Endometrial microvascular endothelial cells (primary cell): ENCODE results near the gene GEMIN5. TPM values are rescaled to one million over a fixed set of nuclear protein-coding genes. Genes with fewer than 3 reads are reported as not detected.

Experiments used
- in situ Hi-C: cut with HindIII; loops from 2 replicates; pipeline ENCODE4 v1.10.0; 2017; ENCODE audit warnings: low sequenced_read_pairs, low pct_unique_long_range_greater_than_20kb; ENCODE audit errors: inconsistent ontology term
- total RNA-seq: library from RNA; depleted of rRNA; stranded (reverse); fragments of >200 nt; gene quantifications from one replicate; pipeline ENCODE4 v1.2.3, GENCODE V29; 2015; ENCODE audit errors: inconsistent ontology term

GEMIN5 gene
- total RNA-seq, 1 donor from 2014 or later = 40.1 TPM

DNA sequence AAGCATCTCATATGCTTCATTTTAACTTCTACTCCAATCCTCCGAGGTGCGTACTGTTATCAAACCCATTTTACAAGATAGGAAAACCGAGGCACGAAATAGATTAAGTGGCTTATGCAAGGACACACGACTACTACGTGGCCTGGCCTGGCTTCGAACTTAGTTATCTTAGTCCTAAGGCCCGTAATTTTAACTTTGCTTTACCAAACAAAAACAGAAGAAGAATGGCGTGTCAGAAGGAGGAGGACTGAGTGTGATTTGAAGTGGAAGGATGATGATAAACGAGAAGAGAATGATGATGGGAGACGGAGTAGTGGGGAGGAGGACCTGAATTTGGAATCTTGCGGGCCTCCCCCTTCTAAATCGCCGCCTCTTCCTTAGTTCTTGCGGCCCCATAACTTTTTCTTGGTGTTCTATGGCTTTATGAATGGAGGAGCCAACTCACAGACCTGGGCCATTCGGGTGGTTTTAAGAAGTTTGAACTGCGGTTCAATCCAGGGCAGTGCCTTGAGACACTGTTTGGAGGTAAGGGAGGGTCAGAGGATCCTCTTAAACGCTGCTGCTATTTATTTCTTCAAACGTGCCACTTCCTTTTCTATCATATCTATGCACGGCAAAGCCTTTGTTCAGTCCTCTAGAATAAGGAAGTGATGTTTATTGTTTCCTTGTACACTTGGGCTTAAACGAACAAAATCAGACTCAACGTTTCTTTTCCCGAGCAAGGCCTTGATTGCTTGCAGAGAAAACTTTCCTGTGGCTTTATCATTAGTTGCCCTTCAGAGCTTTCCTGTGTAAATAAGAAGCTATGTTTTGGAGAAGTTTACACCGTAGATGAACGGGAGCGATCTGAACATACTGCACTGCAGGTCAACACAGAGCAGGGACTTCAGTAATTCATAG lies 78.8 kb downstream of the GEMIN5 start:
- in situ Hi-C loops = no loop called here

- in situ Hi-C loops = no loop called here
These were observed 79.6 kb downstream of the GEMIN5 start, which contains the start of gene CNOT8 for GRCh38 chr5:154858297-154858971. Gene CNOT8, plus strand, starts transcription at chr5:154858627. Its CDS starts 4,652 bp downstream, at chr5:154863279.

- in situ Hi-C loops = no loop called here
These were observed 80.3 kb downstream of the GEMIN5 start for GRCh38 chr5:154857530-154858296.

DNA sequence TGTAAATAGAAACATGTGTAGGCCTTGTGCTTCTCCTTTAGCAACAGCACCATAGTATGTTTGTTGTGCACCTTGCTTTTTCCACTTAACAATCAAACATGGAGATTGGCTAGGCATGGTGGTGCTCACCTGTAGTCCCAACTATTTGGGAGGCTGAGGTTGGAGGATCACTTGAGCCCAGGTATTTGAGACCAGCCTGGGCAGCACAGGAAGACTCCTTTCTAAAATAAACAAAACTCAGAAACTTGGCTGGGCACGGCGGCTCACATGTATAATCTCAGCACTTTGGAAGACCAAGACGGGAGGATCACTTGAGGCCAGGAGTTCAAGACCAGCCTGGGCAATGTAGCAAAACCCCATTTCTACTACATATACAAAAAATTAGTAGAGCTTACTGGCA lies 86.7 kb downstream of the GEMIN5 start:
- in situ Hi-C loops = no loop called here

- in situ Hi-C loops = no loop called here
These were observed 87.6 kb downstream of the GEMIN5 start, which contains the start of gene FAXDC2 for GRCh38 chr5:154850255-154851062. Gene FAXDC2, minus strand, starts transcription at chr5:154850603. Its CDS starts 12,425 bp downstream, at chr5:154838178.

- in situ Hi-C loops = no loop called here
These were observed 88.2 kb downstream of the GEMIN5 start for GRCh38 chr5:154849791-154850201.

GRCh38 chr5:154849264-154849785 lies 88.7 kb downstream of the GEMIN5 start:
- in situ Hi-C loops = no loop called here

DNA sequence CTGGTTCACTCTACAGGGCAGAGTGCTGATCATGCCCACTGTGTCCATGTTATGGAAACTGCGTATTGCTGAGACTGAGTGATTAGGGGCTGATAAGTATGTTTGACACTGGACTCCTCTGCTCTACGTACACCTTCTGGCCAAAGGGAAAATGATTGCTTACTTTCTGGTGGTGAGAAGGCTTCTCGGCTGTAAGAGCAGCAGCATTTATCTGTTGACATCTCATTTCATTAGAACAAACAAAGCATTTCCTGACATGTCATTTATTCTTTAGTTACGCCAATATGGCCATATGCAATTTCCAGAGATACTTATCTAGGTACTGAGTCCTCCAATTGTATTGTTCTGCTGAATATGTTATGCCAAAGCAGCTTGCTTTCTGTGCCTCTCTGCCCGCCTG lies 93.2 kb downstream of the GEMIN5 start:
- in situ Hi-C loops = no loop called here

DNA sequence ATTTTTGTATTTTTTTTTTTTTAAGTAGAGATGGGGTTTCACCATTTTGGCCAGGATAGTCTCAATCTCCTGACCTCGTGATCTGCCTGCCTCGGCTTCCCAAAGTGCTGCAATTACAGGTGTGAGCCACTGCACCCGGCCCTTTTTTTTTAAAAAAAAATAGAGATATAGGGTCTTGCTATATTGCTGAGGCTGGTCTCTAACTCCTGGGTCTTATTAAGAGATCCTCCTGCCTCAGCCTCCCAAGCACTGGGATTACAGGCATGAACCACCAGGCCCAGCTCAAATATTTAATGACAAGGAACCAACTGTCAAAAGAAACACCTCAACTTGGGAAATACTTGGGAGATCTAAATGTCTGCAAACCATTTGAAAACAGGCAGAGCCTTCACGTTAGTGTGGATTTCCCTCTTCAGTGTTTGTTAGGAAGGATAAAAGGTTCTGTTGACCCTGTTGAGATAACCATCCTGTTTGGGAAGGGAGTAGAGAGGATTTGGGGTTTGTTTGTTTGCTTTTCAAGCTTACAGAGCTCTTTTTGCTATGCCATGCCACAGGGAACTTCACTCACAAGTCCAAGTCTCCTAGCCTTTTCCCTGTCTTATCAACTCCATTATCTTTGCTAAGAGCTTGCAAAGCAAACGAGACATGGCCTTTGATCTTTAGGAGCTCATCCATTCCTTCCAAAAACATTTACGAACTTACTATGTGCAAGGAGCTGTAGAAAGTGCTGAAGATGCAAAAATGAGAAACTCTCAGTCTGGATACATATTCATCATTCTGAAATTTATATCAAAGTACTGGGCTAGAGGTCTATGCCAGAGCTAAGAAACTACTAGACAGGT lies 95.1 kb downstream of the GEMIN5 start:
- in situ Hi-C loops = no loop called here

- in situ Hi-C loops = no loop called here
These were observed 96.7 kb downstream of the GEMIN5 start for GRCh38 chr5:154841273-154841661.

GRCh38 chr5:154840435-154841272 lies 97.4 kb downstream of the GEMIN5 start:
- in situ Hi-C loops = no loop called here

Other genes with a start within 250 kb of the GEMIN5 start
- gene LARP1, start 182.8 kb downstream of the GEMIN5 start, total RNA-seq = 106 TPM
- 3.3 TPM for gene FAXDC2, start 87.6 kb downstream of the GEMIN5 start, total RNA-seq
- gene CNOT8, start 79.6 kb downstream of the GEMIN5 start, total RNA-seq = 90.4 TPM
- 65.5 TPM for gene MRPL22, start 2.9 kb upstream of the GEMIN5 start, total RNA-seq
- 0.37 TPM for gene KIF4B, start 75.5 kb upstream of the GEMIN5 start, total RNA-seq